Fibroblast of peridontal ligament (primary cell): ENCODE measurements around the gene KLK8.
A peak's percentile ranks its signal among the peaks of the same experiment; 100 is the strongest.
"Not testable (repeated sequence)": the region's sequence is repeated elsewhere in the genome, so short reads cannot be mapped to it uniquely, and the experiment has no call there.

Source experiments
- DNase-seq: peaks from one replicate; pipeline ENCODE4 v3.0.0-alpha.2; 2010; ENCODE audit errors: extremely low read depth

KLK8 gene

DNA sequence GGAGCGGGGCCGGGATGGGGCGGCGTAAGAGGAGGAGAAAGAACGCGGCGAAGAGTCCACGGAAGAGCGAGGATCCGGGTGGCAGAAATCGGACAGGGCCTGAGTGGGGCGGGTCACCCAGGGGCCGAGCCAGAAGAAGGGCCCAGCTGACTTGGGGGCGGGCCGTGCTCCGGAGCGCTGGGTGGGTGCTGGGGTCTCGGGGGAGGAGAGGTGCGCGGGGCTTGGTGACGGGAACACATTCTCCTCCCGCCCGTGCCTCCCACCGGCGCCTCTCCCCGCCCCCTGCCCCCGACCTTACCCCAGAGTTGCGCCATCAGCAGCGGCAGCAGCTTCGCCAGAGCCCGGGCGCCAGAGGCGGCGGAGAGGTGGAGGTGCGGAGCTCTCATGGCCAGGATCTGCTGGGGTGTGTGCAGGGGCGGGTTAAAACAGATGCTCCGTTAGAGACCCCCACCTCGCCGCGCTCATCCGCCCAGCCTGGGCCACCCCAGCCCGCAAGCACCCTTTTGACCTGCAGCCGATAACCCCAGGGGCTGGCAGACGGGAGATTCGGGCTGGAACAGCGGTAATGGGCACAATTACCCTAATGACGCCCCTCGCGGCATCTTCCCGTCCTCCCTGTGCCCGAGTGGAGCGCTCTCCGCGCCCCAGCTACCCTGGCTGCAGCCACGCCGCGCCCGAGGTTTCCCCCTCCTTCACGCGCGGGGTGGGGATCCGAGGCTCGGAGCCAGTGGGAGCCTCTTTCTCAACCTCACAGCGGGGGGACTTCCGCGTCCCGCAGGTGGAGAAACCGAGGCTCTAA is 17.5 kb upstream of the KLK8 start:
- DNase-seq: no peak

DNA sequence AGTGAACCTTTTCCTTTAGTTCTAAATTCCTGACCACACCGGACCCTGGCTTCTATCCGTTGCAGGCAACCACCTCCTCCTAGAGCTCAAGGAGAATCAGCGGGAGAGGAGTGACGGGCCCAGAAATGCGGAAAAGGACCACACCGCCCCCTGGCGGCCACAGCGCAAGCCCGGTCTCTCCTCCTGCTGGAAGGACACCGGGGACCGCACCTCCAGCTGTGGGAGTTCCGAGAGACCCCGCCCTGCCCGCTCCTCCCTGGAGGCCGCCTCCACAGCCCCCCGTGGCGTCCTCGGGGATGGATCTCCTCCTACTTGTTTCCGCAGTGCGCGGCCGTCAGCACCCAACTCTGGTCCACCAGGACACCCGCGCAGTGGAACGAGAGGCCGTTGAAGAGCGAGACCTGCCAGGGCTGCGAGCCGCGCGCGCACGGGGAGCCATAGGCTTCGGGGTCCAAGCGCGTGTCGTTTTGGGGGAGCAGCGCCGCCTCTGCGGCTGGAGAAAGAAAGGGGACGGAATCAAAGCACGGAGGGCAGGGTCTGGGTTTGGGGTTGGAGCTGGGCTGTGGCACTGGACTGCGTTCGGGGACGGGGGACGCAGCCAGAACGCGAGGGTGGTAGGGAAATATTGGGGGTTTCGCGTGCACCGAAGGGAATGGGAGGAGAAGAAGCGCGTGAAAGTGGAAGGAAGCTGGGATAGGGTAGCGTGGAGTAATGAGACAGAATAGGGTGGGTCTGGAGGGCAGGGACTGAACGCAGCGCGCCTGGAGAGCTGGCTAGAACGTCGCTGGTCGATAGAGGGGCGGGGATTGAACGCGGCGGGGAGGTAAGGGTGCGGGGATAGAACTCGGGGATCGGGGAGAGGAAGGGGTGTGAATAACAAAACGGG is 15.6 kb upstream of the KLK8 start:
- peak; percentile 4 for DNase-seq

DNA sequence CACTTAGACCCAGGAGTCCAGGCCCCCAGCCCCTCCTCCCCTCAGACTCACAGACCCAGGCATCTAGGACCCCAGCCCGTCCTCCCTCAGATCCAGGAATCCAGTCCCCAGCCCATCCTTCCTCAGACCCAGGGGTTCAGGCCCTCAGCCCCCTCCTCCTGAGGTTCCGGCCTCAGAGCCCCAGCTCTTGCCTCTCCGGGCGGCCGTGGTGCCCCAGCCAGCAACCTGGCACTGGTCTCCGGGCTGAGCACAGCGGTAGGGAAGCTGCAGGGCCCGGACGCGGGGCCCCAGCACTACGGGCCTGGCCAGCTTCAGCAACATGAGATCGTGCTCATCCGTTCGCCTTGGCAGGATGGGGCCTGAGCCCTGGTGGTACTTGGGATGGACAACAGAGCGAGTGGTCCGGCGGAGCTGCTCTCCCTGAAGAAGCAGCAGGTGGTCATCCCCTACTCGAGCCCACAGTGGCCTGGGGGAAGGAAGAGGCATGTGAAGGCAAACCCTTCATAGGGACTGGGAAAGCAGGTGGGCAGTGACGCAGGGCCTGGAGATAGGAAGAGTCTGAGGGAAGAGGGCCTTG is 14.4 kb upstream of the KLK8 start:
- no peak for DNase-seq

DNA sequence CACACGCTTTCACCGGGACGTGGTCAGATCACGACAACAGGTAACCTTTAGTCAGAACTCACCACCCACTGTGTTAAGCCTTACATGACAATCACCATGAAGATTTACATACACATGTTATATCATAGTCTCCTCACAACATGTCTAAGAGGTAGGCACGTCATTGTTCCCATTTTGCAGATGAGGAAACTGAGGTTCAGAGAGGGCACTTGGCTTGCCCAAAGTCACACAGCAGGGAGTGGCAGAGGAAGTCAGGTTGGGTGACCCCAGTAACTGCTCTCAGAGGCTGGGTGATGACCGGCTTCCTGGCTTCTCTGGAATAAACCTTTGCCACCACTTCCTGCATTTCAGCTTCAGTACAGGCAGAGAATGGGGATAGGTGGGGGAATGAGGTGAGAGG is 12.8 kb upstream of the KLK8 start:
- no peak for DNase-seq

DNA sequence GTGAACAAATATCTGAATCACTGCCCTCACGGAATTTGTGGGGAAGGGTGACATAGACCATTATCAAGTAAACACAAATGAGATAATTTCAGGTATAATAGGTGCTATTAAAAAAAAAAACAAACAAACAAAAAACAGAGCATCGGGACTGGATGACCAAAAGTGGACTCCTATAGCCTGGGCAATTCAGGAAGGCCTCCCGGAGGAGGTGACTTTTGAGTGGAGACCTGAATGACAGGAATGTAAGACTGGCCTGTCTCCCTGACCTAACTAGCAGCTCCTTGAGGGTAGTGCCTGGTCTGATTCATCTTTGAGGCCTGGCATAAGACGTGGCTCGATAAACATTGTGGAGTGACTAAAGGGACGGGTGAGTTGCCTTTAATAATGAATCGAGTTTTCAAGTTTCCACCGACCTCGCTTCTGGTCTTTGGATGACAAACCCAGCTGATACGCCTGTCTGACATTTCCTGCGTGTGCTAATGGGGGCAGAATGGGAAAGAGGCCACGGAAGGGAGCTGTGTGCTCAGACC is 11.3 kb upstream of the KLK8 start:
- no peak for DNase-seq

DNA sequence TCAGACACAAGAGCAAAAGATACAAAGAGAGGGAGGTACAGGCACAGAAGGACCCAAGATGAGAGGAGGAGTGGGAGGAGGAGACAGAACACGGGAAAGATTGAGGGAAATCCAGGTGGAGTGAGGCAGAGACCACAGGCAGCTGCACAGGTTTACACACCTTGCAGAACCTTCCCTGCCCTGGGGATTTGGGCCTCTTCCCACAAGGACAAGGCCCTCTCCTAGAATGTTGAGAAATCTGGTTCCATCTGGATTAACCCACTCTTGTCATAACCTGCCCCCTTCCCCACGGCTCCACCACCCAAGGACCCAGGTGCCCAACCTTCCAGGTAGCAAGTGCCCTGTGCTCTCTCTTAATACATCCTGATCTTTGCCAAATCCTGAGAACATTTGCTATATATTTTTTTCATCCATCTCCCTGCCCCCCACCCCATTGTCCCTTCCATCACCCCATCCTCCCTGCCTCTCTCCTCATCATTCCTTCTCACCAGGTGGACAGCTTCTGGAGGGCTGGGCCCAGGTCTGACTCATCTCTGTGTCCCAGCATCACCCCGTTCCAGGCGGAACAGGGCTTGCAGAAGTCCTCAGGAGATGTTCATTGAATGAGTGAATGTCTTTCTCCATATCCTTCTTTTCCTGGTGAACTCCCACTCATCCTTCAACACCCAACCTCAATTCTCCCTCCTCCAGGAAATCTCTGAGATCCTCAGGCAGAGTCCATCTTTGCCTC is 8.8 kb upstream of the KLK8 start:
- no peak for DNase-seq

DNA sequence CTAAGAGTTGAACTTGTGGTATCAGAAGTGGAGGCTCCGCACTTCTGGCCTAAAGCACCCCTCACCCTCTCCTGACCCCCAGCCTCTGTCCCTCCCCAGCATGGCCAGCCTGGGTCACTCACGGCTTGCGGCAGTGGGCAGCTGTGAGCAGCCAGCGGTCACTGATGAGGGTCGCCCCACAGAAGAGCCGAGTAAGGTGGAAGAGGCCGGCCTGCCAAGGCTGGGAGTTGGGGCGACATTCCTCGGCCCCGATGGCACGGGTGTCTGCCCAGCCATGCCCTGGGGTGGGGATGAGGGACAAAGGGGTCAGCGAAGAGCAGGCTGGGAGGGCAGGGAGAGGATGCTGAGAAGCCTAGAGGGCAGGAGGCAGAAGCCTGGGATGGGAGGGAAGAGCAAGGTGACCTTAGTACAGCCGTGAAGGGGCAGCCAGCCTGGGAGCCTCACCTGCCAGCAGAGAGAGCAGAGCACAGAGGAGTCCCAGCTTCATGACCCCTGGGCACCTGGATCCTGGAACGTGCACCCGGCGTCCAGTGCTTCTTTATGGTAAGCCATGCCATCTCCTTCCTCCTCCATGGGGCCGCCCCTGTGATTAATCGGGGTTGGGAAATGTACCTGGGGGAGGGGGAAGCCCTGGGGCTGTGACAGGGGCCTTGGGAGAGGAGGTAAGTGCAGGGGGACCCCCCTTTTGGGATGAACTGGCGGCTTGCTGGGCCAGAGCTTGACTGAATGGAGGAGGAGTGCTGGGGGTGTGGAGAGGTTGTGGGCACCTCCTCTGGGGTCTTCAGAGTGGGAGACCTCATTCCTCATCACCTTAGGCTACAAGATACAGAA is 7.9 kb upstream of the KLK8 start:
- DNase-seq: no peak

DNA sequence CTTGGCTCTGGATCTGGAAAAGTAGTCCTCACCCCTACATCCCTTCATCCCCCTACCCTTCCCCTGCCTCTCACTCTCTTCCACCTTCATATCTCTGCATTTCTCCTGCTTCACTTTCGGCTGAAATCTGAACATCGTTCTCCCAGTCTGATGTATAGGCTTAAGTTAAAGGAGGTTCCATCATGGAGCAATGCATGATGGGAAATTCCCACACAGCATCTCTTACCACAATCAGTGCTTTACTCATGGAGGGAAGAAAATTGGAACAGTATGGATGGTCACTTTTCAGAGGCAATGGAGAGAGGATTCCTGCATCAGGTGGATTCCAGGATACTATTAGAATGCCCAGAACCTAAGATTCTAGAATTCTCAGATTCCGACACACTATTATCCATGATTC is 6.1 kb upstream of the KLK8 start:
- no peak for DNase-seq

DNA sequence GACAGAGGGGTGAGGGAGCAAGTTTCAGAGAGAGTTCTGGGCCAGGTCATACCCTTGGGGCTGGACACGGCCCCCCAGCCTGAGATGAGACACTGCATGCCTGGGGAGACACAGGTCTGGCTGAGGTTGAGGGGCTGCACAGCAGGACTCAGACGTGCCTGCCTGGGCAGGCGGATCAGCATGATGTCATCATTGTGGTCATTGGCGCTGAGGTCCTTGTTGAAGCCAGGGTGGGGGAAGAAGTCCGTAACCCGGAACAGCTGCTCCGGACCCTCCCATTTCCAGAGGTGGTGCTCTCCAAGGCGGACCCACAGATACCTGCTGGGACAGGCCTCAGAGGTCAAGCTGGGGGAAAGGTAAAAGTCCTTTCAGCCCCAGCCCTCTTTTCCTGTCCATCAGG is 5.0 kb upstream of the KLK8 start:
- no peak for DNase-seq

DNA sequence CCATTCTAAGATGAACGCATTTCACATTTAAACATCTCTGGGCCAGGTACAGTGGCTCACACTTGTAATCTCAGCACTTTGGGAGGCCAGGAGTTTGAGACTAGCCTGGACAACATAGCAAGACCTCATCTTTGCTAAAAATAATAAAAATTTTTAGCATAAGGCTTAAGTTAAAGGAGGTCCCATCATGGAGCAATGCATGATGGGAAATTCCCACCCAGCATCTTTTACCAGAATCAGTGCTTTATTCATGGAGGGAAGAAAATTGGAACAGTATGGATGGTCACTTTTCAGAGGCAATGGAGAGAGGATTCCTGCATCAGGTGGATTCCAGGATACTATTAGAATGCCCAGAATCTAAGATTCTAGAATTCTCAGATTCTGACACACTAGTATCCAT is 3.8 kb upstream of the KLK8 start:
- no peak for DNase-seq

DNA sequence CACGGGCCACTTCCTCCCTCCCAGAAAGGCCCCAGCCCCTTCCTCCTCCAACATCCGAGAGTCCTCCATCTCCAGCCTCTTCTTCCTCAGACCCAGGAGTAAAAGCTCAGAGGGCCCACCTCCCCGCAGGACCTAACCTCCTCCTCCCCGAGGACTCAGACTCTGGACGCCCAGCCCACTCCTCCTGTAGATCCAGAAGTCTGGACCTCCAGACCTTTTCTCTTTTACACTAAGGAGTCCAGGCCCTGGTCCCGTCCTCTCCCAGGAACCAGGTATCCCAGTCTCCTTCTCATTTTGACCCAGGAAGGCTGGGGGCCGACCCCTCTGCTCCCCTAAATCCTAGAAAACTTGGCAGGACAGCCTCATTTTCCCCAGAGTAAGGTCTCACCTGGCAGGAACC is 1.9 kb upstream of the KLK8 start:
- no peak for DNase-seq

DNA sequence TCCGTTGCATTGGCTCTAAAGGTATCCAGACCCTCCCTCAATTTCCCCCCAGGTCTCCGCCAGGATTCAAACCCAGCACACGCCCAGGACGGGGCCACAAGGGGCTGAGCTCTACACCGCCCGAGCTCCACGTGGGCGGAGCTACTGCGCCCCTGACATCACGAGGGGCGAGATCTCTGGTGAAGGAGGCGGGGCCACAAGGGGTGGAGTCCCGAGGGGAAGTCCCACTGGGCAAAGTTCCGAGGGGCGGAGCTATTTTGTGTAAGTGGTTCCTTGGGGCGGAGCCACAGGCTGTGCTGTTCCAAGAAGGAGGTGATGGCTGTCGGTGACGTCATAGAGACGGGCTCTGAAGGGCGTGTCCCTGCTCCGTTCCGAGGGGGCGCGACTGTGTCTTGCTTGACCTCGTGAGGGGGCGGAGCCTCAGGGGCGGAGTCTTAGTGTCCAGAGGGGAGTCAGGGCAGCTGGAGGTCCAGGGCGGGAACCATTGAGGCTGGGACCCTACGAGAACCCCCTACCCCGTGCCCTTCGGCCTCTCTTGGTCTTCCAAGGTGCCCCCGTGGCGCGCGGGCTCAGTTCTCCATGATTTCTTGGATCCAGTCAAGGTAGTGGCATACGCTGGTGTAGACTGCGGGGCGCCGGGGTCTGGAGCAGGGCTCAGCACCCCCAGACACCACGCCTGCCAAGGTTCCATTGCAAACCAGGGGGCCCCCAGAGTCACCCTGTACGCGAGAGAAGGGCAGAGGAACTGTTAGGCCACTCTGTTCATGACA is 1.3 kb upstream of the KLK8 start:
- DNase-seq: no peak

DNA sequence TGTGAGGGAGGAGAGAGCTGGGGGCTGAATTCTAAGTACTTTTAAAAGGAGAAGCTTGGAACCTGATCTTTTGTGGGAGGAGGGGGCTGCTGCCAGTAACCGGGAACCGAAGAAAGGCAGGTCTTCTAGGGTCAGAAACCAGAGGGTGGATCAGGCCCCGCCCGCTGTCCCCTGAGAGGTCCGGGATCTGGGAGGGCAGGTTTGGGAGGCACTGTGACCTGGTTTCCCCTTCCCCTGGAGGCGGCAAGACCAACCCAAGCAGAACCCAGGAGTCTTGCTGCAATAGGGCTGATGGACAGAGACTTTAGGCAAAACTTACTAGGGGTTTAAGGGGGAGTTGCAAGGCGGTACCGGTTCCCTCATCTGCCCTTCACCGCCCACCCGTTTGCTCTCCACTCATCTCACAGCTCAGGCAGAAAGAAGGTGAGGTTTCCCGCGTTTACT is 707 bp upstream of the KLK8 start:
- no peak for DNase-seq

DNA sequence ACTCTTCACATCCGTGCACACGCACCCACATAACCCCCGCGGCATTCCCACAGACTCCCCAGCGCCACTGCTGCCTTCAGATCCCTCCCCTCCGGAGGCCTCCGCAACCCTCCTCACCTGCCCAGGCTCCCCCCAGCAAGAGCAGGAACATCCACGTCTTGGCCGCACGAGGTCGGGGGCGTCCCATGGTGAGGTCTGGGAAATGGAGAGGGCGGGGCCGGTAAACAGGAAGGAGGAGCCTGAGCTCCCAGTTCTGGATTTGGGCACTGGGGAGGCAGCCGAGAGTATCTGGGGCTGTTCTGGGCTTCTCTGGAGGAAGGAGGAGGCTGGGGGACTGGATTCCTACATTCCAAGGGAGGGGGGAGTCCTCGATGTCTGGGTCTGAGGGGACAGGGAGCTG is 423 bp downstream of the KLK8 start:
- no peak for DNase-seq

DNA sequence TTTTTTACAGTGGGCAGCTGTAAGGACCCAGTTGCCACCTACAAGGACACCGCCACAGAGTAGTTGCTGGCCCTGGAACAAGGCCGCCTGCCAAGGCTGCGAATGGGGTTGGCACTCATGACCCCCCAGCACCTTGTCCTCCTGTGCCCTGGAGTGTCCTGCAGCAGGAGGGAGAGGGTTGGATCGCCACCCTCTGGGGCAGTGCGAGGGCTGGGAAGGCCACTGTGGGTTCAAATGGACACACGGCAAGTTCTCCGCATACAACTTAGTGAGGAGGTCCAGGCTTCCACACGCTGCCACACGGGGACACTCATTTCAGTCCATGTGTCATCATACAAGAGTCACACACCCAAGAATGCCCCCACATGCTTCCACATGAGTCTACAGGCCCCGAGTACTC is 978 bp downstream of the KLK8 start:
- DNase-seq: no peak

DNA sequence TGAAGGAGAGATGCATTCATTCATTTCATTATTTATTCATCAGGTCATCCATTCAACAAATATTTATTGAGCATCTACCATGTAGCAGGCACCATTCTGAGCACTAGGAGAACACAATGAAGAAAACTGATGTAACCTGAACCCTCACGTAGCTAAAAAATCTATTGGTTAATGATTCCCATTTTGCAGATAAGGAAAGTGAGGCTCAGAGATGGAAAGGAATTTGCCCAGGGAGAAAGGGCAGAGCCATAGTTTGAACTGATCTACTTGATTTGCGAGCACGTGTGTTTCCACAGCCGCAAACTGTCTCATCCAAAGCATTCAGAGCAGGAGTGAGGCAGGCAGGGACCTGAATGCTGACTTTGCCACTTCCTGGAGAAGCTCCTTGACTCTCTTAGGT is 2.7 kb downstream of the KLK8 start:
- no peak for DNase-seq

DNA sequence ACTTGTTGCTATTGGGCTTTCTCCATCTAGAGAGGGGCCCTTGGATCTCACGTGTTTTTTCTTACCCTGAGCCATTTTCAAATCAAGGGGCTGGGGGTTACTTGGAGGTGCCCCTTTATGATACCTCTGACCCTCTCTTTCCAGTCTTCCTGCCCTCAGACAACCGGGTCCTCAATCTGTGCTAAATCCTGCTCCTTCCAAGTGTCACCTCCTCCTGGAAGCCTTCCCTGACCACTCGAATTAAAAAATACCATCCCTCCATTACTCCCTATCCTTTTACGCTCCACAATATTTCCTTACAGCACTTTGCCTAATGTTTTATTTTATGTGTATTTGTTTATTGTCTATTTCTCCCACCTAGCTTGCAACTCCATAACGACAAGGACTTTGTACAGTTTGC is 3.3 kb downstream of the KLK8 start:
- no peak for DNase-seq

DNA sequence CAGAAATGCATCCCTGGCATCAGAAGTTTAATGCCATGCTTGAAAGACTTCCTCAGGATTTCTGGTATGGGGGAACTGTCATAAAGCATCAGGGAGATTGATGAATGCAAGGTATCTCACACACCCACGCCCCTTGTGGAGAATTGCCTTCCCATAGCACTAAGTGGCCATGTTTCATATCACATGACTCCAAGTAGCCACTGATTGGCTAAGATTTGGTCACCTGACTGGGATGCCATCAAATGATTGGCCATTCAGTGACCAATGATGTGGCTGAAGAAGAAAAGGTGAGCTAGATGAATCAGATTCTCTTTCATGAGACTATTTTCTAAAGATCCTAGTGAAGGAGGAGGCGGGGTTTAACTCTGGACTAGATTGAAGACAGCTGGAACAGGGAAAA is 7.3 kb downstream of the KLK8 start:
- DNase-seq: no peak

DNA sequence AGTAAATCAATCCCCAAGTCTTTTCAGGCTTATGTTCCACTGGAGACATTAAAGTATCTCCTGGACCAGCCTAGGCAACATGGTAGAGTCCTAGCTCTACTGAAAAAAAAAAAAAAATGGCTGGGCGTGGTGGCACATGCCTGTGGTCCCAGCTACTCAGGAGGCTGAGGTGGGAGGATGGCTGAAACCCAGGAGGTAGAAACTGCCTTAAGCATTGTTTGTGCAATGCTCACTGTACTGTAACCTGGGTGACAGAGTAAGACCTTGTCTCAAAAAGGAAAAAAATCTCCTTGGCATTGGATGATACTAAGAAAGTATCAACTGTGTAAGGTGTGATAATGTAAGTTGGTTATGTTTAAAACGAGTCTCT is 8.8 kb downstream of the KLK8 start:
- no peak for DNase-seq

DNA sequence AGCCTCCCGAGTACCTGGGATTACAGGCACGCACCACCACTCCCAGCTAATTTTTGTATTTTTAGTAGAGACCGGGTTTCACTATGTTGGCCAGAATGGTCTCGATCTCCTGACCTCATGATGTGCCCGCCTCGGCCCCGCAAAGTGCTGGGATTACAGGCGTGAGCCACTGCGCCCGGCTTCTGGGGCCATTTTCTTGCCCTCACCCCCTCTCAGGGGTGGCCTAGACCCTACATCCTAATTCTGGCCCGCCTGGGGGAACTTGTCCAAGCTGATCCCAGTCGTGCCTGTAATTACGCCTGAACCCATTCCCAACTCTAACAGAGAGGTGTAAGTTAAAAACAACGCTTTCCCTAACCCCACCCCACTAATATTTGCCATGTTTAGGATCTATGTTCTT is 17.0 kb downstream of the KLK8 start:
- DNase-seq: not testable (repeated sequence)
